ENCODE data around the gene ANXA8L1. TPM values are rescaled to one million over a fixed set of nuclear protein-coding genes. Genes with fewer than 3 reads are reported as not detected.
"Not testable (repeated sequence)": the region's sequence is repeated elsewhere in the genome, so short reads cannot be mapped to it uniquely, and the experiment has no call there.

Gene ANXA8L1
- total and polyA plus RNA-seq, 2 experiments from 2014 or later: 54.0 to 70.7 TPM

DNA sequence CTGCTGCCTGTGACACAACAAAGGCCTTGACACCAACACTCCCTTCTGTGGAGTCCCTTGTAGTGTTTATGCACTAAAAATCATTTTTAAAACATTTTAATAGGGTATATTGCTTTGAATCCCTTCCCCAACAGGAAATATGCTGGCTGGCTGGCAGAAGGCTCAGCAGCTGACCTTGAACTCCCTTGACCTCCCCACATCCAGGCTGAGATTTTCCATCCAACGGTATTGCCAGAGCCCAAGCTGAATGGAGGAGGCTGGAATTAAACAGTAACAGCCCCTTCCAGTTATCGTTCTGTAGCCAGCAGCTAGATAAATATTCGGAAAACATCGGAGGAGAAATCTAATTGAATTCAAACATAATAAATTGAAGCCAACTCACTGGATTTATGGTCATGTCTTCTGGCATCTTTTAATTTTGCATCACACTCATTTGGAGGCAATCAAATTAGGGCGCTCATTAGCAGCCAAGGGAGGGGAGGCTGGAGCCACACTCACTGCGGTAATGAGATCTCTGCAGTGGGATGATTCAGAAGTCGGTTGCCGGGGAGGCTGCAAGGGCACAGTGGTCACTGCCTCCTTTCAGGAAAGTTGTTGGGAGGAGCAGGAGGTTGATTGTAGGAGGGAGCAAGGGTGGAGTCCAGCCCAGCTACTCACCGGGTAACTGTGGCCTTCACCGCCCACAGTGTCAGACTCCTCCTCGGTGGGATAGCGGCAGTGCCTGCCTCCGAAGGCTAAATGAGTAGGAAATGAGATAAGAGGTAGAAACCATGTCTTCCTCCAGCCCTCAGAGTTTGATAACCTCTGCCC is 44.2 kb downstream of the ANXA8L1 start:
- H3K79me2 ChIP-seq; H3K9me2 ChIP-seq (replicated peaks; ENCODE audit: insufficient read depth); H3K4me3 ChIP-seq; DNase-seq (ENCODE audit: low spot score); H3K4me2 ChIP-seq; H3K9me3 ChIP-seq (ENCODE audit: low read depth); H3K27me3 ChIP-seq; H3K4me1 ChIP-seq (ENCODE audit: insufficient read depth); H2AFZ ChIP-seq; H4K20me1 ChIP-seq (ENCODE audit: insufficient read depth, poor library complexity, severe bottlenecking); H3K36me3 ChIP-seq (replicated peaks; ENCODE audit: insufficient read depth, low read depth); H3K27ac ChIP-seq: not testable (repeated sequence)
- 52% methylated on average over 4 of the region's 13 CpGs for WGBS (ENCODE audit: low lambda C conversion rate, missing lambda C conversion rate)

GRCh38 chr10:46423550-46423949 is 48.0 kb downstream of the ANXA8L1 start:
- H3K4me2 ChIP-seq; H4K20me1 ChIP-seq (ENCODE audit: insufficient read depth, poor library complexity, severe bottlenecking); H3K4me3 ChIP-seq; H3K27me3 ChIP-seq; H3K9me2 ChIP-seq (replicated peaks; ENCODE audit: insufficient read depth); H3K9me3 ChIP-seq (ENCODE audit: low read depth); H3K79me2 ChIP-seq; H3K4me1 ChIP-seq (ENCODE audit: insufficient read depth); H3K27ac ChIP-seq; DNase-seq (ENCODE audit: low spot score); H3K36me3 ChIP-seq (replicated peaks; ENCODE audit: insufficient read depth, low read depth); H2AFZ ChIP-seq: not testable (repeated sequence)
- no CpG with 5 or more reads among the region's 2 CpGs for WGBS (ENCODE audit: low lambda C conversion rate, missing lambda C conversion rate)

DNA sequence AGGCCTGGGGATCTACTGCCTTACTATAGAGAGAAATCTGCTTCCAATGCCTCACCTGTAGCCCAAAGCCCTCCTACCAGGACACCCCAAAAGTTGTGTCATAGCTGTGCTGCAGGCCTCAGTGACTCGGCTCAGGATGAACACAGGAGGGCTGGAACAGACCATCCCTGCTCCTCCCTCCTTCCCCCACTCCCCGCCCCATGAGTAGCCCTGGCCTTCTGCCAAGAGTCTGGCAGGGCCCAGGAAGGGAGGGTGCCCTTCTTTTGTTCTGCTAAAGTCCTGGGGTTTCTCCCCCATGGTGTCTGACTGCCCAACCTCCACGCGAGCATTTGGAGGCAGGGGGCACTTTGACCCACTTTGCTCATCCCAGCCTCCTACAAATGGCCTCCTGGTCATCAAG is 65.4 kb downstream of the ANXA8L1 start:
- H3K79me2 ChIP-seq; H3K36me3 ChIP-seq (replicated peaks; ENCODE audit: insufficient read depth, low read depth); H3K4me3 ChIP-seq; H3K4me1 ChIP-seq (ENCODE audit: insufficient read depth); H3K27ac ChIP-seq; H2AFZ ChIP-seq; H4K20me1 ChIP-seq (ENCODE audit: insufficient read depth, poor library complexity, severe bottlenecking); H3K9me2 ChIP-seq (replicated peaks; ENCODE audit: insufficient read depth); DNase-seq (ENCODE audit: low spot score); H3K9me3 ChIP-seq (ENCODE audit: low read depth); H3K4me2 ChIP-seq; H3K27me3 ChIP-seq: not testable (repeated sequence)
- WGBS (ENCODE audit: low lambda C conversion rate, missing lambda C conversion rate): no CpG with 5 or more reads among the region's 4 CpGs

Other genes with a start within 250 kb of the ANXA8L1 start
- not detected in 2 replicates for gene ANTXRL, start 88.8 kb upstream of the ANXA8L1 start, total RNA-seq
- gene ANTXRL, start 88.8 kb upstream of the ANXA8L1 start, polyA plus RNA-seq: not detected in 2 replicates
- 0.12 and 0.87 TPM in 2 replicates for gene NPY4R, start 90.2 kb downstream of the ANXA8L1 start, total RNA-seq
- gene NPY4R, start 90.2 kb downstream of the ANXA8L1 start, polyA plus RNA-seq: 0.07 TPM in 1 of 2 replicates, not detected in the other
- gene GPRIN2, start 180.9 kb downstream of the ANXA8L1 start, total RNA-seq: 13.0 and 23.4 TPM in 2 replicates
- 13.7 and 15.0 TPM in 2 replicates for gene GPRIN2, start 180.9 kb downstream of the ANXA8L1 start, polyA plus RNA-seq
- gene SYT15, start 203.4 kb downstream of the ANXA8L1 start, total RNA-seq: 0.24 and 2.9 TPM in 2 replicates
- 1.1 and 1.2 TPM in 2 replicates for gene SYT15, start 203.4 kb downstream of the ANXA8L1 start, polyA plus RNA-seq